SK-N-SH (cell line): ENCODE results near the gene BTBD9. TPM values are rescaled to one million over a fixed set of nuclear protein-coding genes. Genes with fewer than 3 reads are reported as not detected.

ENCODE experiments used
- CTCF ChIA-PET: fragments of 300-600, 350-600 bp; formaldehyde crosslinking; extraction: SDS; loops from one replicate; lab custom pipeline; 2021; lab: Yijun Ruan, JAX
- POLR2A ChIA-PET: fragments of 350-600 bp; sonication (Branson Sonifier 250); formaldehyde crosslinking; extraction: SDS; loops from one replicate; lab custom pipeline; 2020; ENCODE audit warnings: antibody characterized with exemption, inconsistent platforms; lab: Yijun Ruan, JAX
- DNase-seq: peaks from one replicate; pipeline ENCODE4 v3.0.0; 2012
- H2AFZ ChIP-seq: fragments of 200-600 bp; sonication (generic); 2 replicates; pipeline ENCODE4 v1.8.1; 2016; ENCODE audit warnings: antibody characterized with exemption, mild to moderate bottlenecking, low read depth
- H3F3A ChIP-seq: fragments of 200-600 bp; sonication (generic); replicated peaks from 2 replicates; pipeline ENCODE3; 2016; ENCODE audit warnings: antibody characterized with exemption, mild to moderate bottlenecking; ENCODE audit not compliant: insufficient read depth
- H3K27ac ChIP-seq, 2 experiments: fragments of 200-500 bp in 1 of 2; fragments of 200-600 bp in 1 of 2; sonication (Bioruptor generic) in 1 of 2; sonication (generic), shearing (Covaris generic) in 1 of 2; 2 replicates each; pipeline versions ENCODE4 v1.5.1 to v1.6.1; 2014 to 2016; ENCODE audit warnings: low read depth in 2 of 2, inconsistent platforms in 1 of 2, low read length in 1 of 2, mild to moderate bottlenecking in 1 of 2, mixed read lengths in 1 of 2
- H3K27me3 ChIP-seq: fragments of 200-600 bp; sonication (generic), shearing (Covaris generic); 2 replicates; pipeline ENCODE4 v1.6.1; 2016; ENCODE audit warnings: mixed run types; ENCODE audit not compliant: insufficient read depth
- H3K36me3 ChIP-seq, 2 experiments: fragments of 200-500 bp in 1 of 2; fragments of 200-600 bp in 1 of 2; sonication (Bioruptor generic) in 1 of 2; sonication (generic) in 1 of 2; replicated peaks in 1 of 2; 2 replicates each; pipeline versions ENCODE3 to v1.5.1; 2014 to 2016; ENCODE audit warnings: low read length in 1 of 2, mild to moderate bottlenecking in 1 of 2; ENCODE audit not compliant: insufficient read depth in 2 of 2, control insufficient read depth in 1 of 2
- H3K4me1 ChIP-seq, 2 experiments: fragments of 200-500 bp in 1 of 2; fragments of 200-600 bp in 1 of 2; sonication (Bioruptor generic) in 1 of 2; sonication (generic), shearing (Covaris generic) in 1 of 2; 2 replicates each; pipeline versions ENCODE4 v1.5.1 to v1.6.1; 2014 to 2016; ENCODE audit warnings: low read depth in 1 of 2, low read length in 1 of 2, mixed run types in 1 of 2; ENCODE audit not compliant: insufficient read depth in 2 of 2, control insufficient read depth in 1 of 2
- H3K4me2 ChIP-seq: fragments of 200-600 bp; sonication (generic), shearing (Covaris generic); 2 replicates; pipeline ENCODE4 v1.6.1; 2017; ENCODE audit warnings: mixed run types
- H3K4me3 ChIP-seq, 2 experiments: fragments of 200-500 bp in 1 of 2; fragments of 200-600 bp in 1 of 2; sonication (Bioruptor generic) in 1 of 2; sonication (generic), shearing (Covaris generic) in 1 of 2; 2 replicates each; pipeline versions ENCODE4 v1.5.1 to v1.8.1; 2014 to 2016; ENCODE audit warnings: low read depth in 2 of 2, inconsistent platforms in 1 of 2, low read length in 1 of 2, mild to moderate bottlenecking in 1 of 2, mixed read lengths in 1 of 2, moderate library complexity in 1 of 2
- H3K79me2 ChIP-seq: fragments of 200-600 bp; sonication (generic); 2 replicates; pipeline ENCODE4 v1.8.1; 2017; ENCODE audit warnings: mild to moderate bottlenecking; ENCODE audit not compliant: insufficient read depth
- H3K9ac ChIP-seq: fragments of 200-600 bp; sonication (generic); 2 replicates; pipeline ENCODE4 v1.6.1; 2017; ENCODE audit warnings: mixed run types
- H3K9me2 ChIP-seq: fragments of 200-600 bp; sonication (generic); 2 replicates; pipeline ENCODE4 v1.6.1; 2017; ENCODE audit warnings: mixed run types
- H3K9me3 ChIP-seq: fragments of 200-600 bp; sonication (generic); 2 replicates; pipeline ENCODE4 v1.6.1; 2017; ENCODE audit warnings: mixed run types, mild to moderate bottlenecking, moderate library complexity
- H4K20me1 ChIP-seq: fragments of 200-600 bp; sonication (generic); 2 replicates; pipeline ENCODE4 v1.6.1; 2017; ENCODE audit warnings: mild to moderate bottlenecking, mixed run types; ENCODE audit not compliant: insufficient read depth
- CHD2 ChIP-seq: fragments of 150-350 bp; IDR thresholded peaks from 2 replicates; pipeline ENCODE4 v1.6.1; 2018; ENCODE audit warnings: low read length; ENCODE audit not compliant: partially characterized antibody
- CTCF ChIP-seq: fragments of 200-600 bp; sonication (generic); IDR thresholded peaks from 2 replicates; pipeline ENCODE4 v1.6.1; 2017; ENCODE audit warnings: antibody characterized with exemption, mild to moderate bottlenecking, moderate library complexity
- ELF1 ChIP-seq: IDR thresholded peaks from 2 replicates; pipeline ENCODE4 v1.4.0; 2012
- EP300 ChIP-seq, 2 experiments: IDR thresholded peaks; 2 replicates each; pipeline versions ENCODE4 v1.4.0 to v1.6.1; 2012; ENCODE audit warnings: borderline replicate concordance in 1 of 2, low read depth in 1 of 2, low read length in 1 of 2
- FOXM1 ChIP-seq: IDR thresholded peaks from 2 replicates; pipeline ENCODE4 v1.4.0; 2012; ENCODE audit warnings: low read depth, mild to moderate bottlenecking
- MEF2A ChIP-seq: IDR thresholded peaks from 2 replicates; pipeline ENCODE4 v1.4.0; 2012; ENCODE audit warnings: low read depth, borderline replicate concordance
- NFIC ChIP-seq: IDR thresholded peaks from 2 replicates; pipeline ENCODE4 v1.4.0; 2012; ENCODE audit warnings: borderline replicate concordance
- PBX3 ChIP-seq: IDR thresholded peaks from 2 replicates; pipeline ENCODE4; 2012
- POLR2AphosphoS5 ChIP-seq: IDR thresholded peaks from 2 replicates; pipeline ENCODE4 v1.6.1; 2012; ENCODE audit warnings: low read depth, low read length
- RAD21 ChIP-seq: IDR thresholded peaks from 2 replicates; pipeline ENCODE4 v1.6.1; 2012; ENCODE audit warnings: mild to moderate bottlenecking, low read length
- SMC3 ChIP-seq: IDR thresholded peaks from 2 replicates; pipeline ENCODE4 v1.6.1; 2012; ENCODE audit warnings: low read depth, low read length, improper control_type of control experiment
- TAF1 ChIP-seq: IDR thresholded peaks from 2 replicates; pipeline ENCODE4 v1.6.1; 2012; ENCODE audit warnings: low read depth, mild to moderate bottlenecking, low read length, moderate library complexity, borderline replicate concordance
- TEAD4 ChIP-seq: IDR thresholded peaks from 2 replicates; pipeline ENCODE4 v1.4.0; 2012; ENCODE audit warnings: mild to moderate bottlenecking, borderline replicate concordance; ENCODE audit not compliant: insufficient read depth
- YY1 ChIP-seq: IDR thresholded peaks from 2 replicates; pipeline ENCODE4 v1.4.0; 2012; ENCODE audit warnings: low read depth, mild to moderate bottlenecking
- ZBTB33 ChIP-seq: IDR thresholded peaks from 2 replicates; pipeline ENCODE4 v1.4.0; 2012; ENCODE audit warnings: low read depth, borderline replicate concordance
- WGBS: methylation state at CpG from one replicate; pipeline ENCODE4 v1.1.6; 2017; ENCODE audit warnings: low lambda C conversion rate; 5-methylcytosine and 5-hydroxymethylcytosine counted together
- polyA plus RNA-seq, 3 experiments: library from polyadenylated mRNA; depleted of rRNA; stranded (reverse); fragments of >200 nt; gene quantifications; 2 replicates each; pipeline ENCODE4 v1.2.3, GENCODE V29; 2012

Gene BTBD9
- polyA plus RNA-seq, 1 of the 3 experiments (the other 2 are of a cell fraction): 2.2 TPM

GRCh38 chr6:38207375-38207774 lies 432.4 kb downstream of the BTBD9 start:
- Histone ChIP-seq H3K27ac (no peak overlapping the region), H3K4me3 (no peak overlapping the region), H3K36me3 (no peaks in the 10 kb centered on the region), H3K79me2 (no peaks in the 10 kb centered on the region), H3K27me3 (no peaks in the 10 kb centered on the region), H3K9me3 (no peaks in the 10 kb centered on the region), H3K4me2 (no peak overlapping the region), H3K9me2 (no peaks in the 10 kb centered on the region), H3F3A (no peaks in the 10 kb centered on the region), H3K9ac (no peak overlapping the region), H3K4me1 (peaks cover under 1 to 24% of the 10 kb centered on the region in 2 experiments; a peak in 2 of 4 replicates), H4K20me1 (no peaks in the 10 kb centered on the region), H2AFZ (no peak overlapping the region)
- DNase-seq: no peak
- TF ChIP-seq CTCF (no peak), TAF1 (no peak), TEAD4 (no peak), POLR2AphosphoS5 (no peak), YY1 (no peak), SMC3 (no peak), PBX3 (no peak), EP300 (IDR thresholded peaks at IDR 0.05; ENCODE audit: borderline replicate concordance in 1 of 2, low read depth in 1 of 2, low read length in 1 of 2) (no peak), NFIC (no peak), ZBTB33 (no peak), ELF1 (no peak), CHD2 (no peak), FOXM1 (no peak), MEF2A (no peak)
- ChIA-PET CTCF (interaction anchor here (2.5 kb wide), 1 partner anchor 10 kb away, joined by 9 read pairs; no protein-coding TSS in a partner anchor), POLR2A (no interaction called here)
- 86% methylated on average over 4 of the region's 4 CpGs for whole genome bisulfite sequencing

- H3K27me3 ChIP-seq: no peaks in the 10 kb centered on the region
- POLR2A ChIA-PET: no interaction called here
- DNase-seq: no peak
- no peaks in the 10 kb centered on the region for H3K36me3 ChIP-seq
- H3K79me2 ChIP-seq: no peaks in the 10 kb centered on the region
- H3K9me3 ChIP-seq: no peaks in the 10 kb centered on the region
- WGBS: 89% methylated on average over 8 of the region's 8 CpGs
- no peak overlapping the region for H3K4me2 ChIP-seq
- H3K4me1 ChIP-seq: peaks cover 0 to 12% of the 10 kb centered on the region in 2 experiments; a peak in 1 of 4 replicates
- H4K20me1 ChIP-seq: no peaks in the 10 kb centered on the region
- no peak overlapping the region for H2AFZ ChIP-seq
- H3K27ac ChIP-seq: no peak overlapping the region
- no peaks in the 10 kb centered on the region for H3K9me2 ChIP-seq
- H3K4me3 ChIP-seq: no peak overlapping the region
- no peaks in the 10 kb centered on the region for H3F3A ChIP-seq
- CTCF ChIA-PET: interaction anchor here (0.6 kb wide), 1 partner anchor 508 kb away, joined by 3 read pairs; no protein-coding TSS in a partner anchor
- TF ChIP-seq MEF2A (no peak), RAD21 (peak; percentile 15; the same call in 1 of the 2 replicates)
- TF ChIP-seq, all 33 proteins: peak for 1
- H3K9ac ChIP-seq: no peak overlapping the region
These were observed 441.5 kb downstream of the BTBD9 start for GRCh38 chr6:38198219-38198618.
